AG09309 (cell line): ENCODE results near the gene GREB1.

ENCODE experiments used
- DNase-seq: peaks from one replicate; pipeline ENCODE4 v3.0.0-alpha.2; 2010; ENCODE audit warnings: low read depth
- H3K4me3 ChIP-seq: 2 replicates; pipeline ENCODE4 v1.5.1; 2011; ENCODE audit warnings: mild to moderate bottlenecking, low read depth, low read length, moderate library complexity; ENCODE audit not compliant: control insufficient read depth
- CTCF ChIP-seq: IDR thresholded peaks from 2 replicates; pipeline ENCODE4 v1.5.1; 2011; ENCODE audit warnings: mild to moderate bottlenecking, low read depth, low read length, inconsistent platforms; ENCODE audit not compliant: insufficient read depth, control insufficient read depth; ENCODE audit errors: missing control alignments

GREB1 gene

GRCh38 chr2:11629851-11630250 is 96.0 kb downstream of the GREB1 start:
- H3K4me3 ChIP-seq, result no peak overlapping the region
- TF ChIP-seq CTCF, result no peak
- DNase-seq, result no peak

GRCh38 chr2:11630855-11631254 is 97.0 kb downstream of the GREB1 start:
- no peak for DNase-seq
- TF ChIP-seq CTCF, result no peak
- H3K4me3 ChIP-seq, result no peak overlapping the region

GRCh38 chr2:11631462-11631861 is 97.6 kb downstream of the GREB1 start:
- no peak overlapping the region for H3K4me3 ChIP-seq

GRCh38 chr2:11633923-11634478 is 100.2 kb downstream of the GREB1 start:
- DNase-seq, result no peak
- no peak for TF ChIP-seq CTCF
- H3K4me3 ChIP-seq, result no peak overlapping the region

More at GRCh38 chr2:11631462-11631861, 97.6 kb downstream of the GREB1 start:
- no peak for TF ChIP-seq CTCF
- DNase-seq, result no peak

- H3K4me3 ChIP-seq, result no peak overlapping the region
- DNase-seq, result no peak
- TF ChIP-seq CTCF, result no peak
These were observed 100.7 kb downstream of the GREB1 start for GRCh38 chr2:11634584-11634983.

GRCh38 chr2:11635141-11635540 is 101.3 kb downstream of the GREB1 start:
- DNase-seq, result no peak
- H3K4me3 ChIP-seq, result no peak overlapping the region
- no peak for TF ChIP-seq CTCF
